IPS DF 19.7 (cell line): ENCODE measurements around the gene GLYR1.

Experiments
- DNase-seq: peaks from one replicate; pipeline ENCODE4 v3.0.0-alpha.2; 2013; ENCODE audit warnings: low read depth, low spot score

Gene GLYR1

DNA sequence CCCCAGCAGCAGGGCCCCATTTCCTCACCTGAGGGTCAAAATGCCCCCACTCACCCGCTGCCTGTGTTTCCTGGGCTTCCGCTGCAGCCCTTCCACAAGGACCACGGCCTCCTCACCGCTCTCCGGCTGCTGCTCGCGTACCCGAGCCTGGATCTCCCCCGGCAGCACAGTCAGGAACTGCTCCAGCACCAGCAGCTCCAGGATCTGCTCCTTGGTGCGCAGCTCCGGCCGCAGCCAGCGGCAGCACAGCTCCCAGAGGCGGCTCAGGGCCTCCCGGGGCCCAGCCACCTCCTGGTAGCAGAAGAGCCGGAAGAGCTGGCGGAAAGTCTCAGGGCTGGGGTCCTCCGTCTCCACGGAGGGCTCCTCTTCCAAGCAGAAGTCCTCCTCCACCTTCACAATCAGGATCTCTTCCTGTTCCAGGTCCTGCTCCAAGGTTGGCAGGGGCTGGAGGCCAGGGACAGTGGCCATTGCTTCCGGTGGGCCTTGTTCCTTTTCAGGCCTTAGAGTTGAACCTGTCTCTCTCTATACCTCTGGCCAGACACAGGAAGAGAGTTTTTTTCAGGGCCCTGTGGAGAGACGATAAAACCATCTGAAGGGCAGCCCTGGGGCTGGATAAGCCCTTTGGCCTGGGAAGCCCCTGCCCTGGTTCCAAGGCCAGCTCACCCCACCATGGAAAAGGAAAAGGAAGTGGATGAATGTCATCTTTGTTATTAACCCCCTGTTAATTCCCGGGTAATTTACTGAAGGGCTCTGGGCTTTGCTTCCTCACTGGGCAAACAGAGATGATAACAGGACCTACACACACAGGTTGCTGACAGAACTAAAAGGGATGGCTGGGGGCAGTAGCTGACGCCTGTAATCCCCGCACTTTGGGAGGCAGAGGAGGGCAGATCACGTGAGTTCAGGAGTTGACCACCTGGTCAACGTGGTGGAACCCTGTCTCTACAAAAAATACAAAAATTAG lies 81.3 kb downstream of the GLYR1 start:
- DNase-seq = no peak

DNA sequence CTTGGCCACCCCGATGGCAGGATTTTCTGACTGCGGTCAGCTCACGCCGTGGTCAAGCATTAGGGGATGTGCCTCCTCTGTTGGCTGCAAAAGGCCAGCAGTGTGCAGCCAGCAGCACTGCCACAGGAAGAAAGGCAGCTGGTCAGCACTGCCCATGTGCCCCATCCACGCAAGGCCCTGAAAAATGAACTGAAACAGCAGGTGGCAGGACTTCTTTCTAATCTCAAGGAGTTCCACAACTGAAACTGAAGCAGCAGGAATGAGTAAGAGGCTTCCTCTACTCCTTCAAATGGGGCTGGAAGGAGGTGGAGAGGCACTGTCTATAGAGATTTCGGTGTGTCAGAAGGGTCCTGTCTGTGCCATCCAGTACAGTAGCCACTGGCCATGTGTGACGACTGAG lies 83.3 kb downstream of the GLYR1 start:
- no peak for DNase-seq

DNA sequence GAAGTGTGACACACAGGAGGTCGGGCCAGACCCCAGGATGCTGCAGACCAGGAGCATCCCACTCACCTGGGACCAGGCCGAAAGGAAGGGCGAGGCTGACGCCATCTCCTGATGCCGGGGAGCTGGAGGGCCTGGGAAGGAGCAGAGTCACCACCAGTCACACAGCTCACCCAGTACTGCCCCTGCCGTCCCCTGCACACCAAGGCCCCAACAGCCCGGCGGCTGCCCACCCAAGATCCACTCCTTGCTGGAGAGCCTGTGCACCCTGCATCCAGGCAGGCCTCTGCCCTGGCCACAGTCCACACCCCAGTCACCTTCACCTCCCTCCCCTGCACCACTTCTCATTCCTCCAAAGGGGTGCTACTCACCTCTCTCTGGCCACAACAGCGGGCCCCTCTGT lies 84.9 kb downstream of the GLYR1 start:
- no peak for DNase-seq

DNA sequence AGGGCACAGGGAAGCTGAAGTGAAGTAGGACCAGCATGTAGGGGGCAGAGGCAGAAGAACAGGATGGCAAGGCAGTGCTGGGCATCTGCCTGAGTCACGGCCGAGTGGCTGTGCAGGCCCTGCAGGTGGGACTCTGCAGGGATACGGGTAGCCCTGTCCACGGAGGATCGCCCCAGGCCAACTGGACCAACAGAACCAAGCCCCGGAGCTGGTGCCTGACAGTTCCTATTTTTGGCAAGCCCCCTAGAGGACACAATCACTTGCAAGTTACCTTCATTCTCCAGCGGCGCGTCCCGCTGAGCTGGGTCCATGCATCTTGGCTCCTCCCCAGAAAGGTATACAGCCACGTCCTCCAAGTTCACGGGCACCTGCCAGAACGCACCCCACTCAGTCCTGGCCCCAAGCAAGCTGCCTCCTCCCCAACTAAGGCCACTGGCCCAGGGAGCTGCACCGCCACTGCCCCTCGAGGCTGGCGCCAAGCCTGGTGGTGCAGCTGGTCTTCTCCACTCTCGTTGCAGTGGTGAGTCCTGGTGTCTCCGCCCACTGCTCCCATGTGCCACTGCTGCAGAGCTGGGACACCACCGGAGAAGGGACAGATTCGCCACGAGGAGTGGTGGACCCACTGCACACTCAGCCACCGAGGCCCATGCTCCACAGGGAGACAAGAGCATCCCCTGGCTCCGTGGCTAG lies 86.7 kb downstream of the GLYR1 start:
- DNase-seq = no peak

DNA sequence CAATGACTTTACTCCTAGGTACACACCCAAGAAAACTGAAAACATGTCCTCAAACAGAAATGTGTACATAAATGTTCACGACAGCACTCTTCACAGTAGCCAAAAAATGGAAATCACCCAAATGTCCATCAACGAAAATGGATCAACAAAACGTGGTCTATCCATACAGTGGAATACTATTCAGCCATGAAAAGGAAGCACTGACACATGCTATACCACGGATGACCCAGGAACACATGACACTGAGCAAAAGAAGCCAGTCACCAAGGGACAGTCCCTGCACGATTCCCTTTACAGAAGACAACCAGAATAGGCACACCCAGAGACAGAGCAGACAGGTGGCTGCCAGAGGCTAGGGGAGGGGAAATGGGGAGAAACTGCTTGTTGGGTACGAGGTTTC lies 91.4 kb downstream of the GLYR1 start:
- DNase-seq = no peak

DNA sequence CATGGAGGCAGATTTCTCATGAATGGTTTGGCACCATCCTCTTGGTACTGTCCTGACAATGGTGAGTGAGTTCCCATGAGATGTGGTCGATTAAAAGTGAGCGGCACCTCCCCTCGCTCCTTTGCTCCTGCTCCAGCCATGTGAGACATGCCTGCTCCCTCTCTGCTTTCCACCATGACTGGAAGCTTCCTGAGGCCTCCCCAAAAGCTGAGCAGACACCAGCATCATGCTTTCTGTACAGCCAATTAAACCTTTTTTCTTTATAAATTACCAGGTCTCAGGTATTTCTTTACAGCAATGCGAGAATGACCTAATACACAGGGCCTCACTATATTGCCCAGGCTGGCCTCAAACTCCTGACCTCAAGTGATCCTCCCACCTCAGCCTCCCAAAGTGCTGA lies 92.2 kb downstream of the GLYR1 start:
- no peak for DNase-seq

DNA sequence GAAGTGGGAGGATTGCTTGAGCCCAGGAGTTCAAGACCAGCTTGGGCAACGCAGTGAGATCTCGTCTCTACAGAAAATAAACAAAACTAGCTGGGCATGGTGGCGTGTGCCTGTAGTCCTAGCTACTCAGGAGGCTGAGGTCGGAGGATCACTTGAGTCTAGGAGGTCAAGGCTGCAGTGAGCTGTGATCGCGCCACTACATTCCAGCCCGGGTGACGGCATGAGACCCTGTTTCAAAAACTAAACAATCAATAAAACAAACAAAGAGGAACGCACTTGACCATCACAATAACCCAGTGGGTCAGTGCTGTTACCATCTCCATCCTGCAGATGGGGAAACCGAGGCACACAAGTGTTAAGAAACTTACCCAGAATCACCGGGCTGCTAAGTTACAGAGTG lies 93.9 kb downstream of the GLYR1 start:
- DNase-seq = no peak
